ENCODE measurements around the gene MICAL3.

The MICAL3 gene

DNA sequence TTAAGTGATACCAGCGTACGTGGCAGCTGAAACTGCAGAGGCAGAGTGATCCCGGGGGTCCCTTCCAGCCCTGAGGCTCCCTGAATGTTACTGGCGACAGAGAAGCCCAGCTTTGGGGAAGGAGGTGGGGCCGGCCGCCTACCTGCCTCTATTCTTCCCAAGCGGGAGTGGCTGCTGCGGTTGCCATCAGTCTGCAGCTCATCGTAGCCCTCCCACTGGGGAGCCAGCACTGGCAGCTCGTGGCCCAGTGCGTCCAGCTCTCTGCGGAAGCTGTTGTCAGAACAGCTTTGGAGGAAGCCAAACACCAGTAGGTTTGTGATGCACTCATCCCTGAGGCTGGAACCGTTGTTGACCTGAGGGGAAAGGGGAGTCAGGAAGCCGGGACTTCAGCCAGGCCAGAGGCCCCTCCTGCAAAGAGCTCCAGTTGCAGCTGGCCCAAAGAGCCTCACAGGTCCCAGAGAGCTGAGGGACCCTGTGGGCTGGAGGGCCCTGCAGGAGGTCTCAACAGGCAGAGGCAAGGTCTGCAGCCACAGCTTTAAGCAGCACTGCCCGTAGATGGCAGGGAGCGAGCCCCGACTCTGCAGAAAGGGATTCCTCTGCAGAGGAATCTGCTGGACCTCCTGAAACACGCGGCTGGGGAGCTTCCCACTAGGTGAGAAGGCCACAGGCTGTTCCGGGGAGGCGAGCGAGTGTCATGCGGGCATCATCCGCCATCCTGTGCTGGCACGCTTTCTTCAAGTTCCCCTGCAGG is 280.5 kb downstream of the MICAL3 start:
- DNase-seq: no peak

DNA sequence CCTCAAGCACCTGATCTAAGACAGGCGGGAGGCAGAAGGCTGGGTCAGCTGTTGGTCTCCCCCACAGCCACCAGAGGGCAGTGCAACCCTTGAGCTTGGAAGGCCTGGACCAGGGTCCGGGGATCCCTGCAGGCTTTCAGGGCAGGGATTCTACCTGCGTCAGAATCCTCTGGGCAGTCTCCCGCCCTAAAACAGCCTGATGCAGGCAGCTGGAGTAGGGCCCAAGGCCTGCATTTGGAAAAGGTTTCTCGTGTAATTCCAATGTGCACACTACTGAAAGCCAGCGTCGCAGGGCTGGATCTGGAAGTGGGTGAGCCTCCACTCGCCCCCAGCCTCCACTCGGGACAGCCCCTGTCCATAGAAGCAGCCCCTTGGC is 281.8 kb downstream of the MICAL3 start:
- DNase-seq: peak; percentile 45

DNA sequence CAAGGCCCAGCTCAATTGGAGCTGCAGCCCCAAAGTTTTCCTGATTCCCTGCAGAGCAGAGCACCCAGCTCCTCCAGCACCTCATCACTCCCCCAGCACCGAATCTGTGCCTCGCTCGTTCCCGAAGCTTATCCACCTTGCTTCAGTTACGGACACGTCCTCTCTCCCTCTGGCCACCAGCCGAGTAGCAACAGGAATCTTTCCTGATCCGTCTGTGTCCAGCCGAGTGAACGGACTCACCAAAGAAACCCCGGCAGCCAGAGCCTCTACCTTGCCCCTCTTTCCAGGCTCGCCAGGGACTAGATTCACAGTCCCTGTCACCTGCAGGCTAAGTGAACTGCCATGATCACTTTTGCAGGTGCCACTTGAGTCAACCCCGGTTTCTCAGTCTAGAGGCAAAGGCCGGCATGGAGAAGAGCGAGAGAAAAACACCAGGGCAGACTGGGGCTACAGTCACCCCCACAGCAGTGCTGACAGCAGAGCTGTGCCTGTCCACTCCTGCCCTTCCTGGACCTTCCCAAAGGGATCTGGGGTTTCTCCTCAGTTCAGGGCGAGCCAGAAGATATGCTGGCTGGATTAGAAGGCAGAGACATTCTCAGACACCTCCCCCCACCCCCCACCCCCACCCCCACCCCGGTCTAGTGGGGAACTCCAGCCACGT is 282.4 kb downstream of the MICAL3 start:
- DNase-seq: no peak

DNA sequence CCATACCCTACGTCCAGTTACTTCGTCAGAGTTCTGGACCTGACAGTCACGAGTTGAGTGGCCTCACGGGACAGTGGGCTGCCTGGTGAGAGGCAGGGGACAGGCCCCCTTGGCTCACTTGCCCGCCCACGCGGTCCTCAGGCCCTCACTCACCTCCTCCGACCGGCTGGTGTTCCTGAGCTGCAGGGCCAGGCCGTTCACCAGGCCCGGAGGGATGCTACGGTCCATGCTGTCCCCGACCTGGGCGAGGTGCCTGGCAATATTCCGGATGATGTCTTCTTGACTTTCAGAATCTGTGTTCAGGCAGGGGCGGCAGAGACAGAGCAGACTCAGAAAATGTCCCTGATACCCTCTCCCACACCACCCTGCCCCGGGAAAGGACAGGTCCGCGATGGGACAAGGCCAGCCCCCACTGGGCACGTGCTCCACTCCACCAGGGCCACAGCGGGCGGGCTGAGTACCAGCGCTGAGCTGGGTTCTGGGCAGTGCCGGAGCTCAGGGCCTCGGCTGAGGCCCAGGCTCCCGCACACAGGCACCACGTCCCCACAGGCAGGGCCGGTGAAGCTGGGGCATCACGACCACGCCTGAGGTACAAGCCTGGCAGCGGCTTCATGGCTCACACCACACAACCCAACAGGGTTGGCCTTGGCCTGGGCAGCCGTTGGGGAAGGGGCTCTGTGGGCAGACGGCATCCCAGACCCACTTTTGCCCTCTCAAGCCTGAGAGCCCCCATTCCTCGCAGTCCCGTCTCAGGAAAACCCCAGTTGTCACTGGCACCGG is 285.0 kb downstream of the MICAL3 start:
- no peak for DNase-seq

DNA sequence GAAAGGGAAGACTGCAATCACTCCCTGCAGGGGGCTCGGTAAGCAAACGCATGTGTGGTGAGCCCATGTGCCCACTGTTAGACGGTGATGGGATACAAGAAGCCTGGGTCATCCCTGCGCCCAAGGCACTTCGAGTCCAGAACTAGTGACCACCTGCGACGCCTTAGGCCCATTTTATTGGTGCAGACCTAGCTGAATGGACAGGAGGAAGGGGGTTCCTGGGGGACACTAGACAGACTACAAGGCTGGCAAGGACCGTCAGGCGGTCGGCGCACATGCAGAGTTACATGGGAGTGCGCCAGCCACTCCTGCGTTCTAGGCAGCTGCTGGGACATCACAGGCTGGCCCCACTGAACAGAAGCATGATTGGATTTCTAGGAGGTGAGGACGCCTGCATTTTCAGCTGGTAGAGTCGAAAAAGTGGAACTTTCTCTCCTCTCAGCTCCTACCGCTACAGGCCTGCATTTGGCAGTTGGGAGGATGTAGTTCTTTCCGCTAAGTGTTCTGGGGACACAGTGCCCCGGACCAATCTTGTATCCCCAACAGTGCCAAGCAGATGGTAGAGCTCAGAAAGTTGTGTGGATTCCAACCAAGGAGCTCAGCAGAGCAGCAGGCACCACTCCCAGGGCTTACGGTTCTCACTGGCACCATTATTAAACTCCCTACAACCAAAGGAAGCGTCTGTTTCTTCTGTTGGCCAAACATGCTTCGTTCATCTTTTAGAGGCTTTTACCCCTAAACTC is 285.8 kb downstream of the MICAL3 start:
- no peak for DNase-seq
